HG03159 (cell line): ENCODE results near the gene NPEPL1.
"Not testable (repeated sequence)": the region's sequence is repeated elsewhere in the genome, so short reads cannot be mapped to it uniquely, and the experiment has no call there.

Experiments
- ATAC-seq: cut with Tn5 transposase; IDR thresholded peaks from one replicate; pipeline ENCODE4 v1.9.1; 2021; ENCODE audit warnings: mild to moderate bottlenecking, moderate library complexity; ENCODE audit not compliant: unreplicated experiment

NPEPL1 gene

DNA sequence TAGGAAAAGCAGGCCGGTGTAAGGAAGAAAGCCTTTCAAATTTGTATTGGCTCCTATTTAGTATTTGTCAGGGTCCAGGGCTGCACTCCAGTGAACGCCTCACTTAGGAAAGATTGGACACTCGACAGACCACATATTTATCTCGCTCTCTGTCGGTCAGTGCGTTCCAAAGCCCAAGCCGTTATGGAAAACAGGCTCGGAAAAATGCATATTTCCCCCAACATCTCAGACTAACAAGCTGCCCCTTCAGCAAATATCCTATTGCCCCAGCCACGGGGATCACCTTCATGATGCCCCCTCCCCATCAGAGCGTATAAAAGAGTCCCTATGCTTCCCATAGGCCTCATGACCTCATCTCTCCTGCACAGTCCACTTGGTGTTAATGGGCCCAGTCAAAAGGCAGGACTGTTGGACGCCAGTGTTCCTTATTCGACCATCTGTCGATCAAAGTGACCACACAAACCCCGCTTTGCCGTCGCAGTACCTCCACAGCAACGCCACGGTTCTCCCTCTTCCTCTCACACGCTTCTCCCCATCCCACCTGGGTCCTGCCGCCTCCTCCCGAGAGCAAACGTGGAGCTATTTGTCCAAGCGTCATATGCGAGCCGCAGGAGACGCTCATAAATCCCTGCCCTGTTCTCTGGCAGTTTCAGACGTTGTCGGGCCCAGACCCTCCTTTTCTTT is 63.3 kb downstream of the NPEPL1 start:
- ATAC-seq, result no peak

- ATAC-seq, result no peak
Observed at GRCh38 chr20:58756450-58756775, 63.8 kb downstream of the NPEPL1 start.

DNA sequence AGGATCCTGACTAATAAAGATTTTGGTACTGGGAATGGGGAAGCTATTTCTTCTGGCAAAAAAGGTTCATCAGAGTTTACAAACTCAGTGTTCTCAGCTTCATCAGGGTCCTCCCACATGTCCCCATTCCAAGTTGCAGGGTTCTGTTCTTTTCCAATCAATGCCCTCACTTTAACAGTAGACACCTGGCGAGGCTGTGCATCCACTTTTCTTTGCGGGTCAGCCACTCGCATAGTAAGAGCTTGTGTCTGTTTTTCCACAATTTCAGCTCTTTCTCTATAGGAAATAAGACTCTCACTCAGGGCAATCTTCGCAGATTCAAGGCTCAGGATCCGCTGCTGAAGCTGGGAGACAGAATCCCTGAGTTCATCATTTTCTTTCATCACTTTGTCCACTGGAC is 65.0 kb downstream of the NPEPL1 start:
- not testable (repeated sequence) for ATAC-seq

- no peak for ATAC-seq
Observed at GRCh38 chr20:58759947-58760346, 67.3 kb downstream of the NPEPL1 start.

GRCh38 chr20:58760856-58761255 is 68.3 kb downstream of the NPEPL1 start:
- no peak for ATAC-seq

- no peak for ATAC-seq
Observed at GRCh38 chr20:58762120-58762519, 69.5 kb downstream of the NPEPL1 start.

- no peak for ATAC-seq
Observed at GRCh38 chr20:58763076-58763475, 70.5 kb downstream of the NPEPL1 start.
